C4-2B (cell line): ENCODE results near the gene RIMKLB.

ENCODE experiments used
- CTCF ChIP-seq: fragments of 450-650 bp; conservative IDR thresholded peaks from 2 replicates; pipeline ENCODE4 v1.5.1; 2017; ENCODE audit warnings: mild to moderate bottlenecking
- ZFX ChIP-seq: fragments of 450-650 bp; IDR thresholded peaks from 2 replicates; pipeline ENCODE4 v1.6.1; 2017

DNA sequence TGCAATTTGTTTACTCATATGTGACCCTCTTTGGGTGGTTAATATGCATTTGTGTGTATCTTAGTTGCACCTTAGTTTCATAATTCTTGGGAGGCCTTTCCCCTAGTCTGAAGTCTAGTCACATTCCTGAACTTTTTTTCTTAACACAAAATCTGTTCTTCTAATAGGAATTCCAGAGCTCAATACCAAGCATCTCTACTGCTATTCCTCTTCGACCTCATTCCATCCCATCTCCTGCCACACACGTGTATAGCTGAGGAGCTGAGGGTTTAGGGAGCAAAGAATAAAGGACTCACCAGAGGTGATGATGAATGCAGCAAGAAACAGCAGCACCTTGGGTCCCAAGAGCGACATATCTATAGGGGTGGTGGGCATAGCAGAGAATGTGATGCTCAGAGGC, 36.0 kb upstream of the RIMKLB start:
- no peak for TF ChIP-seq CTCF
- no peak for TF ChIP-seq ZFX
